MM.1S (cell line): Measurements from ENCODE around the gene CACNG3.

Experiments
- DNase-seq: peaks from one replicate; pipeline ENCODE4 v3.0.0-alpha.2; 2015
- H2AFZ ChIP-seq: fragments of 300-600 bp; sonication (generic); 2 replicates; pipeline ENCODE4 v1.6.0; 2016; ENCODE audit warnings: antibody characterized with exemption, low read length
- H3F3A ChIP-seq: fragments of 300-600 bp; sonication (generic); 2 replicates; pipeline ENCODE4 v1.6.1; 2016; ENCODE audit warnings: mild to moderate bottlenecking, antibody characterized with exemption, low read length, moderate library complexity, mixed read lengths; ENCODE audit not compliant: insufficient read depth
- H3K27ac ChIP-seq: fragments of 300-600 bp; sonication (generic); 2 replicates; pipeline ENCODE4 v1.5.1; 2016; ENCODE audit warnings: mild to moderate bottlenecking, low read length
- H3K27me3 ChIP-seq: fragments of 300-600 bp; sonication (generic); replicated peaks from 2 replicates; pipeline ENCODE4 v1.6.0; 2016; ENCODE audit warnings: low read length; ENCODE audit not compliant: insufficient read depth
- H3K36me3 ChIP-seq: fragments of 300-600 bp; sonication (generic); replicated peaks from 2 replicates; pipeline ENCODE4 v1.6.1; 2016; ENCODE audit warnings: mild to moderate bottlenecking, low read length, mixed read lengths; ENCODE audit not compliant: insufficient read depth
- H3K4me1 ChIP-seq: fragments of 300-600 bp; sonication (generic); 2 replicates; pipeline ENCODE4 v1.6.1; 2016; ENCODE audit warnings: low read length, mixed read lengths
- H3K4me2 ChIP-seq: fragments of 300-600 bp; sonication (generic); 2 replicates; pipeline ENCODE4 v1.6.0; 2016; ENCODE audit warnings: low read depth, low read length
- H3K4me3 ChIP-seq: fragments of 300-600 bp; sonication (generic); 2 replicates; pipeline ENCODE4 v1.5.1; 2016; ENCODE audit warnings: low read length, mixed read lengths
- H3K79me2 ChIP-seq: fragments of 300-600 bp; sonication (generic); 2 replicates; pipeline ENCODE4 v1.6.1; 2016; ENCODE audit warnings: mixed run types, low read length, mixed read lengths
- H3K9ac ChIP-seq: fragments of 300-600 bp; sonication (generic); 2 replicates; pipeline ENCODE4 v1.6.1; 2016; ENCODE audit warnings: low read length, mixed read lengths
- H3K9me2 ChIP-seq: fragments of 300-600 bp; sonication (generic); replicated peaks from 2 replicates; pipeline ENCODE4 v1.6.1; 2016; ENCODE audit warnings: mild to moderate bottlenecking, low read length, mixed read lengths; ENCODE audit not compliant: insufficient read depth
- H3K9me3 ChIP-seq: fragments of 300-600 bp; sonication (generic); replicated peaks from 2 replicates; pipeline ENCODE4 v1.6.1; 2016; ENCODE audit warnings: mild to moderate bottlenecking, low read length, mixed read lengths; ENCODE audit not compliant: insufficient read depth
- H4K20me1 ChIP-seq: fragments of 300-600 bp; sonication (generic); 2 replicates; pipeline ENCODE4 v1.6.1; 2016; ENCODE audit warnings: mild to moderate bottlenecking, low read length, moderate library complexity, mixed read lengths; ENCODE audit not compliant: insufficient read depth
- CTCF ChIP-seq: fragments of 300-600 bp; sonication (generic); IDR thresholded peaks from 2 replicates; pipeline ENCODE4 v1.5.1; 2016; ENCODE audit warnings: antibody characterized with exemption, low read length, mixed read lengths
- EZH2 ChIP-seq: fragments of 300-600 bp; sonication (generic); optimal IDR thresholded peaks from 2 replicates; pipeline ENCODE3; 2017; ENCODE audit warnings: low read depth, mild to moderate bottlenecking, antibody characterized with exemption, low read length, mixed read lengths
- EZH2phosphoT487 ChIP-seq: fragments of 300-600 bp; sonication (generic); IDR thresholded peaks from 2 replicates; pipeline ENCODE4 v1.6.1; 2018; ENCODE audit warnings: antibody characterized with exemption, low read length

Gene CACNG3

DNA sequence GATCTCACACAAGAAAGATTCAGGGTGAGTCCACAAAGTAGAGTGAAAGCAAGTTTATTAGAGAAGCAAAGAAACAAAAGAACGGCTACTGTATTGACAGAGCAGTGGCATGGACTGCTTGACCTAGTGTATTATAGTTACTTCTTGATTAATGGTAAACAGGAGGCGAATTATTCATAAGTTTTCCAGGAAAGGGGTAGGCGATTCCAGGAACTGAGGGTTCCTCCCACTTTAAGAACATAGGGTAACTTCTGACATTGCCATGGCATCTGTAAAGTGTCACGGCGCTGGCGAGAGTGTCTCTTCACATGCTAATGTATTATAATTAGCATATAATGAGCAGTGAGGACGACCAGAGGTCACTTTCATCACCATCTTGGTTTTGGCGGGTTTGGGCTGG, 93.2 kb downstream of the CACNG3 start:
- Histone ChIP-seq H3F3A (no peaks in the 10 kb centered on the region), H3K4me3 (no peak overlapping the region), H4K20me1 (no peaks in the 10 kb centered on the region), H3K27ac (no peak overlapping the region), H3K27me3 (no peaks in the 10 kb centered on the region), H3K36me3 (no peaks in the 10 kb centered on the region), H3K9me3 (no peaks in the 10 kb centered on the region), H3K4me2 (no peak overlapping the region), H3K9me2 (no peaks in the 10 kb centered on the region), H3K4me1 (no peaks in the 10 kb centered on the region), H3K9ac (no peak overlapping the region), H3K79me2 (no peaks in the 10 kb centered on the region), H2AFZ (no peak overlapping the region)
- no peak for DNase-seq
- TF ChIP-seq EZH2 (no peak), EZH2phosphoT487 (no peak), CTCF (no peak)

DNA sequence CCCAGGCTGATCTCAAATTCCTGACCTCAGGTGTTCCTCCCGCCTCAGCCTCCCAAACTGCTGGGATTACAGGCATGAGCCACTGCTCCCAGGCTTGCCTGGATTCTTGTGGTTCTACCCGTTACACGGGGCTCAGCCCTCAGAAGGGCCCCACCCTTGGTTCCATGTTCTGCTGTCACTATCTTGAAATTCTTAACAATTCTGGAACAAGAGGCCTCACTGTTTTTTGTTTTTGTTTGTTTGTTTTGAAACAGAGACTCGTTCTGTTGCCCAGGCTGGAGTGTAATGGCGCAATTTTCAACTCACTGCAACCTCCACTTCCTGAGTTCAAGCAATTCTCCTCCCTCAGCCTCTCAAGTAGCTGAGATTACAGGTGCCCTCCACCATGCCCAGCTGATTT, 96.6 kb downstream of the CACNG3 start:
- Histone ChIP-seq H3K9me3 (no peaks in the 10 kb centered on the region), H3F3A (no peaks in the 10 kb centered on the region), H3K9me2 (no peaks in the 10 kb centered on the region), H3K27ac (no peak overlapping the region), H3K4me1 (no peaks in the 10 kb centered on the region), H3K9ac (no peak overlapping the region), H3K79me2 (no peaks in the 10 kb centered on the region), H3K4me2 (no peak overlapping the region), H3K4me3 (no peak overlapping the region), H2AFZ (no peak overlapping the region), H3K36me3 (no peaks in the 10 kb centered on the region), H4K20me1 (no peaks in the 10 kb centered on the region), H3K27me3 (no peaks in the 10 kb centered on the region)
- TF ChIP-seq EZH2phosphoT487 (no peak), EZH2 (no peak), CTCF (no peak)
- DNase-seq: no peak

GRCh38 chr16:24353622-24354021, 97.5 kb downstream of the CACNG3 start:
- no peak overlapping the region for H2AFZ ChIP-seq

More at GRCh38 chr16:24353622-24354021, 97.5 kb downstream of the CACNG3 start:
- no peak for TF ChIP-seq CTCF
- no peak for TF ChIP-seq EZH2
- no peak for TF ChIP-seq EZH2phosphoT487
- Histone ChIP-seq H3K4me3 (no peak overlapping the region), H3K9ac (no peak overlapping the region), H3K9me3 (no peaks in the 10 kb centered on the region), H3K27ac (no peak overlapping the region), H3K4me2 (no peak overlapping the region), H3K27me3 (no peaks in the 10 kb centered on the region), H3K4me1 (no peaks in the 10 kb centered on the region), H3K79me2 (no peaks in the 10 kb centered on the region), H3K9me2 (no peaks in the 10 kb centered on the region), H4K20me1 (no peaks in the 10 kb centered on the region), H3F3A (no peaks in the 10 kb centered on the region), H3K36me3 (no peaks in the 10 kb centered on the region)
- no peak for DNase-seq
